ENCODE results near the gene NFIX. TPM values are rescaled to one million over a fixed set of nuclear protein-coding genes. Genes with fewer than 3 reads are reported as not detected.
A peak's percentile ranks its signal among the peaks of the same experiment; 100 is the strongest.

Gene NFIX
- total RNA-seq, 1 donor from 2014 or later: 41.6 TPM

- FAIRE-seq (peak; percentile 43), DNase-seq (ENCODE audit: low spot score in 2 of 2) (no peak)
Observed at GRCh38 chr19:13133241-13133870, 138.1 kb downstream of the NFIX start.

GRCh38 chr19:13134626-13135025 is 139.4 kb downstream of the NFIX start:
- FAIRE-seq: no peak
- DNase-seq (ENCODE audit: low spot score in 2 of 2): no peak

- no peak for DNase-seq (ENCODE audit: low spot score in 2 of 2)
- FAIRE-seq: no peak
Observed at GRCh38 chr19:13135068-13136062, 140.1 kb downstream of the NFIX start.

GRCh38 chr19:13137290-13137794 is 142.1 kb downstream of the NFIX start:
- no peak for DNase-seq (ENCODE audit: low spot score in 2 of 2)
- FAIRE-seq: no peak

- no peak for DNase-seq (ENCODE audit: low spot score in 2 of 2)
- no peak for FAIRE-seq
Observed at GRCh38 chr19:13138171-13138915, 143.1 kb downstream of the NFIX start.

- FAIRE-seq (no peak), DNase-seq (ENCODE audit: low spot score in 2 of 2) (no peak)
Observed at GRCh38 chr19:13138916-13139198, 143.6 kb downstream of the NFIX start.

GRCh38 chr19:13139633-13140311 is 144.5 kb downstream of the NFIX start:
- no peak for FAIRE-seq

GRCh38 chr19:13146763-13147563 is 151.7 kb downstream of the NFIX start:
- DNase-seq (ENCODE audit: low spot score in 2 of 2) (no peak), FAIRE-seq (no peak)

More at GRCh38 chr19:13139633-13140311, 144.5 kb downstream of the NFIX start:
- DNase-seq (ENCODE audit: low spot score in 2 of 2): no peak

Other genes with a start within 250 kb of the NFIX start
- not detected for gene BEST2, start 243.7 kb upstream of the NFIX start, total RNA-seq
- 14.3 TPM for gene HOOK2, start 219.9 kb upstream of the NFIX start, total RNA-seq
- 16.3 TPM for gene JUNB, start 204.0 kb upstream of the NFIX start, total RNA-seq
- 208 TPM for gene PRDX2, start 193.7 kb upstream of the NFIX start, total RNA-seq
- 0.82 TPM for gene THSD8, start 193.4 kb upstream of the NFIX start, total RNA-seq
- 15.9 TPM for gene RNASEH2A, start 188.9 kb upstream of the NFIX start, total RNA-seq
- gene RTBDN, start 160.9 kb upstream of the NFIX start, total RNA-seq: 1.6 TPM
- gene MAST1, start 157.0 kb upstream of the NFIX start, total RNA-seq: 47.3 TPM
- 3.3 TPM for gene DNASE2, start 114.0 kb upstream of the NFIX start, total RNA-seq
- 0.41 TPM for gene KLF1, start 108.3 kb upstream of the NFIX start, total RNA-seq
- gene GCDH, start 104.3 kb upstream of the NFIX start, total RNA-seq: 17.9 TPM
- 0.82 TPM for gene SYCE2, start 76.2 kb upstream of the NFIX start, total RNA-seq
- 56.3 TPM for gene FARSA, start 61.8 kb upstream of the NFIX start, total RNA-seq
- 298 TPM for gene CALR, start 56.9 kb upstream of the NFIX start, total RNA-seq
- 18.3 TPM for gene RAD23A, start 49.6 kb upstream of the NFIX start, total RNA-seq
- gene GADD45GIP1, start 38.3 kb upstream of the NFIX start, total RNA-seq: 21.6 TPM
- under 0.01 TPM for gene DAND5, start 25.9 kb upstream of the NFIX start, total RNA-seq
- 2.9 TPM for gene LYL1, start 107.4 kb downstream of the NFIX start, total RNA-seq
- gene TRMT1, start 121.3 kb downstream of the NFIX start, total RNA-seq: 17.9 TPM
- 16.3 TPM for gene NACC1, start 122.8 kb downstream of the NFIX start, total RNA-seq
- 18.3 TPM for gene STX10, start 154.9 kb downstream of the NFIX start, total RNA-seq
- 9.0 TPM for gene IER2, start 154.9 kb downstream of the NFIX start, total RNA-seq

All from frontal cortex (tissue), 4 donors.